Measurements from ENCODE around the gene IQSEC2. TPM values are rescaled to one million over a fixed set of nuclear protein-coding genes. Genes with fewer than 3 reads are reported as not detected.

IQSEC2 gene
- total RNA-seq, 4 donors from 2014 or later: 6.9 to 12.7 (median 10.4) TPM

DNA sequence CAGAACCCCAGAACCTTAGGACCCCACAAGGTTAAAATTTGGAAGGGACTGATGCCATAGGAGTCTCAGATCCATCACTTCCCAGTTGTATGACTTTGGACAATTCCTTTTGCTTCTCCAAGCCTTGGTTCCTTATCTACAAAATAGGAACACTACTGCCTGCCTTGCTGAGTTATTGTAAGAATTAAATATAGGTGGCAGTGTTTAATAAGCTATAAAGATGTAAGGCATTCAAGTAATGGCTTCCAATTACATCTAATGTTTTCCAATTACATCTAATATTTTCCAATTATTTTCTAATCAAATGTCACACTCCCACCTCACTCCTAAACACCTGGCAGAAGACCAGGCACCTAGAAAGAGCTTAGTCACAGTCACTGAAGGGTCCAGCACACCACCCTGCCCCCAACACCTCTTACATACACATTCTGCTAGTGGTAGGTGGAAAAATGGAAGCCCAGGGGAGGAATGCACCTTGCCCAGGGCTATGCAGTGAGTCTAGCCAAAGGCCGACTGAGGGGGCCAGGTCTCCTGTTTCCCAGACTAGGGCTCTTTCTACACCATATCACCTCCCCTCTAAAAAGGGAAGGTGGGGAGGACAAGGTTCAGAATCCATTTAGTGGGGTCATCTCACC lies 31.9 kb downstream of the IQSEC2 start:
- no CpG with 5 or more reads among the region's 1 CpG for WGBS, 2 donors
- DNase-seq: no peak
- Histone ChIP-seq H3K27ac (no peak overlapping the region), H3K4me3 (no peak overlapping the region), H3K9me3 (no peaks in the 10 kb centered on the region), H3K36me3 (peaks cover 0 to 66% (median 0%) of the 10 kb centered on the region in 3 donors), H3K27me3 (no peaks in the 10 kb centered on the region), H3K4me1 (no peaks in the 10 kb centered on the region)
- intact Hi-C loops (cut with DNase I): no loop called here
- TF ChIP-seq POLR2A (IDR thresholded peaks at IDR 0.05): no peak
- no peak for TF ChIP-seq CTCF (IDR thresholded peaks at IDR 0.05)

- Histone ChIP-seq H3K27ac (no peak overlapping the region), H3K9me3 (no peaks in the 10 kb centered on the region), H3K4me3 (no peak overlapping the region), H3K36me3 (peaks cover 0 to 57% (median 0%) of the 10 kb centered on the region in 3 donors), H3K4me1 (no peaks in the 10 kb centered on the region), H3K27me3 (no peaks in the 10 kb centered on the region)
- TF ChIP-seq CTCF (IDR thresholded peaks at IDR 0.05): no peak
- TF ChIP-seq POLR2A (IDR thresholded peaks at IDR 0.05): no peak
- DNase-seq: no peak
- intact Hi-C loops (cut with DNase I): no loop called here
- WGBS, 2 donors: 39 to 78% methylated on average over 5 to 7 of the region's 10 CpGs
Measured at GRCh38 chrX:53247928-53248327, 33.5 kb downstream of the IQSEC2 start.

DNA sequence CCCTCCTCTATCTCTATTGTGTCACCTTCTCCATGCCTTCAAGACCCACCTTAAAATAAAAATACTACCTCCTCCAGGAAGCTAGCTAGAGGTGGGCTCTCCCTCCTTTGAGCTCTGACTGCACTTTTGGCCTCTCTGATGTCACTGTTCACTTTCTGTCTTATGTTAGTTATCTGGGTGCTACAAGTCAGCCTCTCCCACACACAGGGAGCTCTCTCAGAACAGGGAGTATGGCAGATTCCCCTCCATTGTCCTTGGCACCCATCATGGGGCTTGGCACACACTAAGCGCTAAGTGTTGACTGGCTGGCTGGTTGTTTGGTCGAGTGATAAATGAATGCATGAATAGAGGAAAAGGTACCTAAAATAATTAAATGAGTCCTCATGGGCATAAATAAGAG lies 35.2 kb downstream of the IQSEC2 start:
- Histone ChIP-seq H3K4me1 (no peaks in the 10 kb centered on the region), H3K9me3 (no peaks in the 10 kb centered on the region), H3K4me3 (no peak overlapping the region), H3K36me3 (peaks cover 0 to 65% (median 0%) of the 10 kb centered on the region in 3 donors), H3K27ac (no peak overlapping the region), H3K27me3 (no peaks in the 10 kb centered on the region)
- no peak for DNase-seq
- TF ChIP-seq POLR2A (IDR thresholded peaks at IDR 0.05) (no peak), CTCF (IDR thresholded peaks at IDR 0.05) (no peak)
- intact Hi-C loops (cut with DNase I): no loop called here
- WGBS, 2 donors: 73% methylated on average over 2 of the region's 2 CpGs; no CpG with 5 or more reads in 1 of the 2 donors

DNA sequence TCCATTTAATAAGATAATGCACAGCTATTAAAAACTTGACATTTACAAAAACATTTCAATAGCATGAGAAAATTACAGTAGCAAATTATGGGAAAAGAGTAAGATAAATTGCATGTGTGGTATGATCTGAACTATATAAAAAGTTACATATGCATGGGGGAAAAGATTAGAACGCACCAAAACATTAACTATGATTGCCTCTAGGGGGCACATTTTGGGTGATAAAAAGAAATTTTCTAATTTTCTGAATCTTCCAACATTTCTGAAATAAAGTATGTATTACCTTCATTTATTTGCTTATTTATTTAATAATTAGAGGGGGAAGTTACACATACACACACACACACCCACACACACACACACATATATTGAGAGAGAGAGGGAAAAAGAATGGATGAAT lies 36.8 kb downstream of the IQSEC2 start:
- Histone ChIP-seq H3K27me3 (no peaks in the 10 kb centered on the region), H3K4me1 (no peaks in the 10 kb centered on the region), H3K27ac (no peak overlapping the region), H3K4me3 (no peak overlapping the region), H3K36me3 (peaks cover 0 to 62% (median 0%) of the 10 kb centered on the region in 3 donors), H3K9me3 (no peaks in the 10 kb centered on the region)
- DNase-seq: no peak
- intact Hi-C loops (cut with DNase I): no loop called here
- TF ChIP-seq POLR2A (IDR thresholded peaks at IDR 0.05) (no peak), CTCF (IDR thresholded peaks at IDR 0.05) (peak in 3 of 6 experiments; percentile 7 to 16 (median 13))
- 46 to 56% methylated on average over 1 of the region's 1 CpG for WGBS, 2 donors

- TF ChIP-seq CTCF (IDR thresholded peaks at IDR 0.05): no peak
- TF ChIP-seq POLR2A (IDR thresholded peaks at IDR 0.05): no peak
- no peak overlapping the region for H3K4me3 ChIP-seq
- 76 to 90% methylated on average over 4 of the region's 4 CpGs for WGBS, 2 donors
- no peaks in the 10 kb centered on the region for H3K27me3 ChIP-seq
- no peak overlapping the region for H3K27ac ChIP-seq
- H3K9me3 ChIP-seq: no peaks in the 10 kb centered on the region
- intact Hi-C loops (cut with DNase I): no loop called here
- peaks cover 0 to 71% (median 0%) of the 10 kb centered on the region in 3 donors for H3K36me3 ChIP-seq
- no peak for DNase-seq
- no peaks in the 10 kb centered on the region for H3K4me1 ChIP-seq
Measured at GRCh38 chrX:53242310-53242709, 39.1 kb downstream of the IQSEC2 start.

Data from esophagus squamous epithelium (tissue), 5 donors.